Epithelial cell of prostate (primary cell): ENCODE measurements around the gene LINC01488.

Experiments
- DNase-seq: peaks from one replicate; pipeline ENCODE4 v3.0.0-alpha.2; 2011; ENCODE audit warnings: low read depth, low spot score
- H3K27ac ChIP-seq: fragments of 450-650 bp; 2 replicates; pipeline ENCODE4 v1.5.1; 2017; ENCODE audit warnings: mild to moderate bottlenecking

LINC01488 gene

DNA sequence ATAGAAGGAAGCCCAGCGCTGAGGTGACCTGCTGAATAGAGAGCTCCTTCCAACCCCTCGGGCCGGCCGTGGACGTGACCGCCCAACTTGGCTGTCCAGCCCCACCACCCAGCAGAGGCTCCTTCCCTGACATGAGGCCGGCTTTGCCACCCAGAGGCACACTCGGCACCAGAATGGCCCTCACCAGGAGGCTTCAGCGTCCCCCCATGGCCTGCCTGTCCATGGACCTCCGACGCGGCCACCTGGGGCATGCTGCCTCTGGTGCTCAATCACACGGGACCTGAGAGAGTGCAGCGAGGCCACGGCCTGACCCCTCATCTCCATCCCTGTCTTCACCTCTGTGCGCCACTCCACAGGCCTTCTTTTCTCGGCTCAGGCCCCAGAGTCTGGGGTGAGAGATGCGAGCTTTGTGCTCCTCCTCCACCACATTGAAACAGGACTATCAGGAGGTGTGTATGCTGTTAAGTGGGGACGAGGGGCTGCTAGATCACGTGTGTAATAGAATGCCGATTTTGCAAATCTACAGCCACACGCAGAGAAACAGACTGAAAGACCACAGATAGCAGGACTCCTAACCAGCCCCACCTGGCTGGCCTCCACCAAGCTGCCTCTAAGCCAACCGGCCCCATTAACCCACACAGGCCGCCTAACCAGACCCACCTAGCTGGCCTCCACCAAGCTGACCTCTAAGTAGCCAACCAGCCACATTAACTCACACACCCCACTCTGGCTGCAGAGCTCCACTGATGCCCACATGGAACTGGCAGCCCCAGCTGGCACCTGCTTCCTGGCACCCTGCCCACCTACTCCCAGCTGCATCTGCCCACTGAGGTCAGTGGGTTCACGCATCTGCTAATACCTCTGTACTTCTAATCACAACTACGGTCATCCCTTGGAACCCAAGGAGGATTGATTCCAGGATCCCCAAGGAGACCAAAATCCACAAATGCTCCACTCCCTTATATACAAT lies 20.7 kb downstream of the LINC01488 start:
- no peak overlapping the region for H3K27ac ChIP-seq
- no peak for DNase-seq

DNA sequence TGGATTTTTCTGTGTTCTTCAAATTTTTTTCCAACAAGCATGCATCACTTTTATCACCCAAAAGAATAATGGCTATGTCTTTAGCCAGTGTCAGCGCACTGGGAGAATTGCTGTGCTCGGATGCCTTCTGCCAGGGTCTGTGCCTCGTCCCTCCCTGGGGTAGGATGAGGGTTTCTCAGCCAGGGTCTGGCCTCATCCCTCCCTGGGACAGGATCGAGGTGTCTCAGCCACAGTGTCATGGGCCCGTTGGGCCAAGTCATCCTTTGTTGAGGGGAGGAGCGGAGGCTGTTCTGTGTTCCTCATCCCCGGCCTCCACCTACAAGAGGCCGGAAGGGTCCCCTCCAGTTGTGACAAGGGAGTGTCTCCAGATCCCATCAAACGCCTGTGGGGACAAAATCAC lies 22.7 kb downstream of the LINC01488 start:
- DNase-seq, result no peak
- H3K27ac ChIP-seq, result no peak overlapping the region

DNA sequence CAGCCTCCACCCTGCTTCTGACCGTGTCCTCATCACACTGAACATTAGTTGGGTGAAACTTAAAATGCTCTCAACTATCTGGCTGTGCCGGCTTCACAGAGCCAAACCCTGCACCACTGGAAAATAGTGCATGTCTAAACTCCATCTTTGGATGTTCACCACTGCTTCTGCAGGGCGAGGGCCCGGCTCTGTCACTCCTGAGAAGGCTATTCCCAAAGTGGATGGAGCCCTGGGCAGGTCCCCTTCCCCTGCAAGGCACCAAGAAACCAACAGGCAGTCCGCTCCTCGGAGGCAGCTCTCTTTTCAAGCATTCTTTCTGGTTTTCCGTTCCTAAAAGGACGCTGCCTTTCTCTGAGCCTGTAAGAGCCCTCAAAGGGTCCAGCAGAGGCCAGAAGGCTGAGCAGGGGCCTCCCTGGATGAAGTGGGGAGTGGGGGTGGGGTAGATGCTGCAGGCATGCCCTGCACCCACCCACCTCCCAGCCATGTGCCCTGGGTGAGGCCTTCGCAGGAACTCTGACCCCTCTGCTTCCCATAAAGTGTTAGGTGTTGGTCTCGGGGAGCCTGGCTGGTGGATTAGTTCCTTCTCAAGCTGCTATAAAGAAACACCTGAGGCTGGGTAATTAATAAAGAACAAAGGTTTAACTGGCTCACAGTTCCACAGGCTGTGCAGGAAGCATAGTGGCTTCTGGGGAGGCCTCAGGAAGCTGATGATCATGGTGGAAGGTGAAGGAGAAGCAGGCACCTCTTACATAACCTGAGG lies 23.3 kb downstream of the LINC01488 start:
- DNase-seq, result no peak
- H3K27ac ChIP-seq, result no peak overlapping the region

DNA sequence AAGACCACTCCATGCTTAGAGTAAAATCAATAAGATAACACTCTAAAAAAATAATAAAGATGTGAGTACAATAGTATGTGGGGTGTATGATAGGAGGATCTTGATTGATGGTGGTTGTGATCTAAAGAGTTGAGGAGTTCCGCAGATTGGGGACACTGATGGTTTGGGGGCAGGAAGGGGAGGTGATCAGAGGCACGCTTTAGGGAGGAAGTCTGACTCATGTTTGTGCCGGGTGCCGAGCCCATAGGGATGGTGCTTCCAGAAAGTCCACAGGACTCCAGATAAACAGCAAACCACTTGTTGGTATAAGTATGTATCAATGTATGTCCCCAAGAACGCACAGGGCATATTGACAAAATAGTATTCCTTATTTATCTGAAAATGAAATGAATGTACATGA lies 27.5 kb downstream of the LINC01488 start:
- no peak overlapping the region for H3K27ac ChIP-seq
- DNase-seq, result no peak

DNA sequence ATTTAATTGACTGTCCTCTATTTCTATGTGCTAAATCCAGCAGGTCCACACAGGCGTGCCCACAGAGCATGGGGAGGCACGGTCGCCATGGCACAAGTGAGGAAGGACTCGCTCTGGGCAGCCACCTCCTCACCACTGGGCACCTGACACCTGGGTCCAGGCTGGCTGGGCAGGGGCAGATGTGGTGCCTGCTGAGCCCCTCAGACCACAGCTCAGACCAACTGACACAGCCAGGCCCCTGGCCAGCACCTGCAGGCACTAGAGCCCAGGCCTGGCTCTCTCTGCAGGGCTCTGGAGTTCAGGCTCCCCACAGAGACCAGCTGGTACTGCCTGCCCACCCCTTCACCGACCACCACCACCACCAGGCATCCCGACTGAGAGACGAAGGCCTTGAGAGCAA lies 27.9 kb downstream of the LINC01488 start:
- no peak for DNase-seq
- H3K27ac ChIP-seq, result no peak overlapping the region

DNA sequence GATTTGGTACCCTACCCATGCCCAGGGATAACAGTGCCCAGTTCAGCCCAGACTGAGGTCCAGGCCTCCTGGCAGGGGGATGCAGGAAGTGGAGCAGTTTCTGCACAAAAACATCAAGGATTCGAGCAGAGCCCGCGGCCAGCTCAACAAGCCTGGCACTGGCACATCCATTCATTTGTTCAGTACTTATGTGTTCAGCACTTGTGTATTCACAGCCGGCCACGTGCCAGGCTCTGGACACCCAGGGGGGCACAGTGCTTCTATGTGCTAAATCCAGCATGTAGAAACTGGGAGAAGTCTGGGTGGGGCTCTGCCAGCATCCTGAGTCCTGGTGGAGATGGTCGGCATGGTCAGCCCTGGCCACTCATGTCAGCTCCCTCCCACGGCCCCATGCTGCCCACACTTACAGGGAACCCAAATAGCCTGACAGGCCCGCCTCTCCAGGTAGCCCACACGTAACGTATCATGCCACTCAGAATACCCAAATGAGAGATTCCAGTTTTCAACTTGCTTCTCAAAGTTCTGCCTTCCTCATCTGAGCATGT lies 28.5 kb downstream of the LINC01488 start:
- DNase-seq, result no peak
- H3K27ac ChIP-seq, result no peak overlapping the region

DNA sequence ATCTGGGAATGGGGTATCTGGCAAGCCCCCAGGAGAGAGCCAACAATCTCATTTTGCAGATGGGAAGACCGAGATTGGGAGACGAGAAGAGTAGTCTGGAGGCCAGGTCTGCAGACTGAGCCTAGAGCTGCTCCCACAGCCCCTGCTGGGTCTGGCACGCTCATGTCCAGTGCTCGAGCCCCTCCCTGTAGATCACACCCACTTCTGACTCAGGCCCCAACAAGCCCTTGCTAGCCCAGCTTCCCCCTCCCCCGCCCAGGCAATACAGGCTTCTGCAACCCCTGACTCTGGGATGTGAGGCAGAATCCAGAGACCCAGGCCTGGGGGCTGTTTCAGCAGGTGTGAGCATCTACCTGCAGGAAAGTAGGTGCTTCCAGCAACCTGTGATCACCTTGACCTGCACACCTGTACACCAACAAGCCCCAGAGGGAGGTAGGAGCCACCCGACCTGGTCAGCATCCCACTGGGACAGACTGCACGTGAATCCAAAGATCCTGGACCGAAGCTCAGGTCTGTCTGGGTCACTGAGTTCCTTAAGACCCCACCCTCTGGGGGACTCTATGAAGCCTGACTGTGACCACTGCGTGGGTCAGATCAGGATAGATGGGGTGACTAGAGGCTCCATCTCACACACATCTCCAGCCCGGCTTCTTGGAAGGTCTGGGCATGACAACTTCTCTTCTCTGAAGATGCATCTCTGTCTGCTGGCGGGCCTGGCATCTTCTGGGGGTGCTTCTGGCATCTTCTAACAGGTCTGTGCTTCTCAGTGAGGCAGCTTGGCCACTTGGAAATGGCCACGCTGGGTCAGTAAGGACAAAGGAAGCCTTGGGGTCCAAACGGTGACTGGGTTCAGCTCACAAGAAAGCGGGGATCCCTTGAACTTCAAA lies 29.3 kb downstream of the LINC01488 start:
- DNase-seq, result no peak
- no peak overlapping the region for H3K27ac ChIP-seq

DNA sequence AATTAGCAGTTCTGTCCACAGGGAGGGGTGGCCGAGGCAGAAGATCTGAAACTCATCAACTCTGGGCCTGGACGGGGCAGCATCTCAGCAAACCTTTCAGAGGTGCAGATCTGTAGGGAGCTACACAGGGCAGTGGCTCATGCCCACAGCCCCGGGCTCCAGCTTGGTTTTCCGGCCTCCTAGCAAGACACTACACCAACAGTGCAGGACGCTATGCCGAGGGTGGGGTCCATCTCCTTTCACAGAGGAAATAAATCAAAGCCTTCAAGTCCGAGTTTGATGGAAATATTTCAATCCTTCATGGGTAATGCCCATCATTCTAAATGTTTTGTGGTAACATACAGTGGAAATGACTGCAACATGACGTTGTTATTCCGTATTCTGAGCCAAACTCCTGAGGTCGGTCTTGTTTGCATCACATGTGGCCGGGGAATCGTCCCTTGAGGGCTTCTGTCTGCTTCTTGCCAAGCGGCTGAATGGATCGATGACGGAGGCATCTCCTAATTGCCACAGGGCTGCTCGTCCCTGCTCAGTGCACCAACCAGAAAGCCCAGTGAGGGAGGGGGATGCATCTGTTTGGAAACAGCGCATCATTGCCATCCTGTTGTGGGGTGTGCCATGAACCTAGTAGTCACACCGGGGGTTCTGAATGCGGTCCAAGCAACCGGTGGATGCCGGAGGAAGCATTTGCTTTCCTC lies 30.0 kb downstream of the LINC01488 start:
- no peak for DNase-seq
- H3K27ac ChIP-seq, result no peak overlapping the region

DNA sequence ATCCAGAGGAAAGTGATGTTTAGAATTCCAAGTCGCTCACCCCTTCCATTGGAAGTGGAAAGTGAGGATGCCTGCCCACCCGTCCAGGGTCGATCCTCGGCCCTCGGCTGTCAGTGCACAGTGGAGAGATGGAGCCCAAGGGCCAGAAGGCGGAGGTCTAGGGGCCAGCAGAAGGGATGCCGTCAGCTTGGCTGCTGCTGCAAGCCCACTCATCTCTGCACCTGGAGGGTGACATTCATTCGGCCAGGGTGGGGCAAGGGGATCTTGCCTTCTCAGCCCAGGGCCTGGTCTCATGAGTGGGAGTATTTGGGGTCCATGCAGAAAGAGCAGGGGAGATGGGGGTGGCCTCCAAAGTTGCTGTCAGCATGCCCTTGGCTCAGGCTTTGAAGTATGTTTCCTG lies 30.7 kb downstream of the LINC01488 start:
- H3K27ac ChIP-seq, result no peak overlapping the region
- DNase-seq, result no peak

DNA sequence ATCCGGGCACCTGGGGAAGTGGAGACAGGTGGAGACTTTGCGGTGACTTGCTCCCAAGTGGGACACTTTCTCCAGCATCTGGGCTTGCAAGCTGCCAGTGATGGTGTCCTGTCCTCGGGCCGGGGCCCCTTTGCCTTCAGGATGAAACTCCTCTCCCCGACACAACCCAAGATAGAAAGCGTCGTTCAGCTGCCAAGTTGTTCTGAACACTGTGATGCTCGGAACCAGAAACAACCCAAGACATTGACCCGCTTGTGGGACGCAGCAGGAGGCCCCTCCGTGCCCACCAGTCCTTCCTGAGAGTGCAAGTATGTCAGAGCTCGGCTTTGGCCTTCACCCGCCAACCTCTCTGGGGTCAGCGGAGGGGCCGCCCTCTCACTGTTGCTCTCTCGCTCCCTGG lies 31.3 kb downstream of the LINC01488 start:
- no peak for DNase-seq
- H3K27ac ChIP-seq, result no peak overlapping the region

DNA sequence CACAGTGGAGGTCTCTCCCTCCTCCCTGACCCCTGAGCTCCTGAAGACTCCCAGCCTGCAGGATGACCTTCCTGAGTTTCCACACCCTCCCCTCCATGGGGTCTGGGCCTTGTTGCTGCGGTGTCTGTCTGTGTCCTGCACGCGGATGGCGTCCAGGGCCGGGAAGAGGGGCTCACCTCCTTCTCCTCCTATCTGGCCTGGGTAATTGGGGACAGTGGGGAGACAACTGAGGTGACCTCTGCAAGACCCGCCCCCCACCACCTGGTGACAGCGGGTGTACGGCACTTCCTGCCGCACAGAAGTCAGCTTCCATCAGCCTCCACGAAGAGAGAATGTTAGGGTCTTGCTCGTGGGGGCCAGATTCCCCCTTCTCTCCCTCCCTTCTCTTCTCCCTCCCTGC lies 31.7 kb downstream of the LINC01488 start:
- no peak for DNase-seq
- H3K27ac ChIP-seq, result no peak overlapping the region

DNA sequence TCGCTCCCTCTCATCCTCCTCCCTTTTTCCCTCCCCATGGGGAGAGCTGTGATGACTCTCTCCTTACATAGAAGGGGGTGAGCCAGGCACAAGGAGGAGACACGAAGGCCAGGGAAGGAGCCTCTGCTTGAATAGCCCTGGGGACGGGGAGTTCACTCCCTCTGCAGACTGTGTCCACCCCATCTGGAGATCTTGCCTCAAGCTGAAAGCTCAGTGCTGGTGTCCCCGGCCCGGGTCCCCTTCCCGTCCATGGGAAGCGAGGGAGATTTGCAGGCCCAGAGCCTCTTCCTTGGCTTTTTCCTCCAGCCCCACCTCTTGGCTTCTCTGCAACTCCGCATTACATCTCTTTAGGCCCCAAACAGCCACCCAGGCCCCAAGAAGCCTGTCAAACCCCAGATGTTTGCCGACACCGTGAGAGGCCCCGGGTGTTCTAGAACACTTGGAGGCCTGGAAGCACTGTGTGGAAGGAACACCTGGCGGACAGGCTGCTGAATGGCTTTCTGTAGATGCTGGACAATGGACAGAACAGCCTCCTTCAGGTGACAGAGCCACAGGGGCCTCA lies 32.3 kb downstream of the LINC01488 start:
- no peak overlapping the region for H3K27ac ChIP-seq
- no peak for DNase-seq

DNA sequence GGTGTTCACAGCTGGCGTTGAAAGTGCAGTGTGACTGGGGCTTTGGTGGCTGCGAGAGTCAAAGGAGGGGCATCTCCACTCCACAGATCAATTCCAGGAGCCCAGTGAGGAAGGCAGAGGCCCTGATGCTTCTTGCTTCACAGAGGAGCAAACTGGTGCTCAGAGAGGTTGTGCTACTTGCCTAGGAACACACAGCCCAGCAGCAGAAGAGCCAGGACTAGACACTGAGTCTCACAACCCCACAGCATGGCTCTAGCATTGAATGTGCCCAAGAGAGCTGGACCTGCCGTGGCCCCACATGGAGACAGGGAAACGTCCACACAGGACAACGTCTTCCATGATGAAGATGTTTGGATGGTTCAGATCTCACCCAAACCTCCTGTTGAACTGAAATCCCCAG lies 33.3 kb downstream of the LINC01488 start:
- no peak overlapping the region for H3K27ac ChIP-seq
- DNase-seq, result no peak

DNA sequence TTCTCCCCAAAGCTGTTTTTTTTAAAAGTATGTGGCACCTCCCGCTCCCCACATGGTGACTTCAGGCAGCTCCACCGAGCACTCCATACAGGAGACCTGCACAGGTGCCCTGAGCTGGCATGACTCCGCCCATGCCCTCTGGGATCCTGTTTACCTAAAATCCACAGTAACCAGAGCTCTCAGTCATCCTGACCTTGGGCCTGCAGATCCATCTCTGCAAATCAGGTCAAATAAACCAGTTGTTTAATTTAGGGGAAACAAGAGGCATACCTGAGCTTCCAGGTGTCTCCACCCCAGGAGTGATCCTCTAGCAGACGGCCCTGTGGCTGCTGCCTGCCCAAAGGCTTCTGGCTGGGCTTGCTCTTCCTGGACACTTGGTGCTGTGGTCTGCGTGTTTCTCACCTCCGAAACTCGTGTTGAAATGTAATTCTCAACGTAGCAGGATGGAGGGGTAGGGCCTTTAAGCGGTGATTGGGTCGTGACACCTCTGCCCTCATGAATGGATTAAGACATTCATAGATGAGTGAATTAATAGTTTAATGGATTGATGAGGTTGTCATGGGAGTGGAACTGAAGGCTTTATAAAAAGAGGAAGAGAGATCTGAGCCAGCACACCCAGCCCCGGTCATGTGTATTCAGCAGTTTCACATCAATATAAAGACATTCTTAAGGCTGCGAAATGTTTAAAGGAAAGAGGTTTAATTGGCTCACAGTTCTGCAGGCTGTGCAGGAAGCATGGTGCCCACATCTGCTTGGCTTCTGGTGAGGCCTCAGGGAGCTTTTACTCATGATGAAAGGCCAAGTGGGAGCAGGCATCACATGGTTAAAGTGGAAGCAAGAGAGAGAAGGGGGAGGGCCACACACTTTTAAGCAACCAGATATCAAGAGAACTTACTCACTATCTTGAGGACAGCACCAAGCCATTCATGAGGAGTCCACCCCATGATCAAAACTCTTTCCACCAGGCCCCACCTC lies 34.1 kb downstream of the LINC01488 start:
- no peak overlapping the region for H3K27ac ChIP-seq
- DNase-seq, result no peak

DNA sequence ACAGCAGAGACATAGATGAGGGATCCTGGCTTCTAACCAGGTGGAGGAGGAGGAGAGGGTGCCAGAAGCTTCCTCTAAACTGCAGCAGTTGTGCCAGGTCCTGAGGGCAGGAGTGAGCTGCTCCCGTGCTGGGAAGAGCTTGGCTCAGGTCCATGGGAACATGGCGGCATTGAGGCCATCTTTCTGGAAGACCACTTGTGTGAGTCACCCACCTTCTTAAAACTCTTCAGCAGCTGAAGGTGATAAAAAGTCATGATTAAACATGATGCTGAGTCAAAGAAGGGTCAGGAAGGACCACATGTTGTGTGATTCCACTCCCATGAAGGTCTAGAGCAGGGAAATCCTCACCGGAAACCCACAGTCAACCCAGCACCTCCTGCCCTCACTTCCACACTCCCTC lies 35.1 kb downstream of the LINC01488 start:
- H3K27ac ChIP-seq, result no peak overlapping the region
- no peak for DNase-seq

DNA sequence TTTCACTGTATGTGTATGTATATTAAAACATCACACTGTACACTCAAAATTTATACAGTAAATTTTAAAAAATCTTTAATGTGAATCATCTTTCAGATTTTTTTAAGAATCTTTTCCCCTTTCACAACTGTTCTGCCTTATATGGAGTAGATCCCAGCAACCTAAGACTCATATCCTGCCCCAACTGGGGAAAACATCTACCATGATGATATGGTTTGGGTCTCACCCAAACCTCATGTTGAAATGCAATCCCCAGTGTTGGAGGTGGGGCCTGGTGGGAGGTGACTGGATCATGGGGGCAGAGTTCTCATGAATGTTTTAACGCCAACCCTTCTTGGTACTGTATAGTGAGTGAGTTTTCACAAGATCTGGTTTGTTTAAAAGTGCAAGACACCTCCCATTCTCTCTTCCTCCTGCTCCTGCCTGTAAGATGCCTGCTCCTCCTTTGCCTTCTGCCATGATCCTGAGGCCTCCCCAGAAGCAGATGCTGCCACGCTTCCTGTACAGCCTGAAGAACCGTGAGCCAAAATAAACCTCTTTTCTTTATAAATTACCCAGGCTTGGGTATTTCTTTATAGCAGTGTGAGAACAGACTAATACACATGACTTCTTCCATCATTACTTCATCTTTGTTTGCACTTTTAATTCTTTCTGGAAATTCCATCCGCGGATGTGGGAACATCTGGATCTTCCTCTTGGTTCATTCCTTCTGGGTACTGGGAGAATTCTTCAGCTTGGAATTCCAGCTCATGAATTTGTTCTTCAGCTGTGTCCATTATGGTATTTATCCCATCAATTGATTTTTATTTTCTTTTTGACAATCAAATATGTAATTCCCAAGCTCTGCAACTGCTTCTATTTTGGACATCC lies 36.9 kb downstream of the LINC01488 start:
- H3K27ac ChIP-seq, result no peak overlapping the region
- DNase-seq, result no peak

DNA sequence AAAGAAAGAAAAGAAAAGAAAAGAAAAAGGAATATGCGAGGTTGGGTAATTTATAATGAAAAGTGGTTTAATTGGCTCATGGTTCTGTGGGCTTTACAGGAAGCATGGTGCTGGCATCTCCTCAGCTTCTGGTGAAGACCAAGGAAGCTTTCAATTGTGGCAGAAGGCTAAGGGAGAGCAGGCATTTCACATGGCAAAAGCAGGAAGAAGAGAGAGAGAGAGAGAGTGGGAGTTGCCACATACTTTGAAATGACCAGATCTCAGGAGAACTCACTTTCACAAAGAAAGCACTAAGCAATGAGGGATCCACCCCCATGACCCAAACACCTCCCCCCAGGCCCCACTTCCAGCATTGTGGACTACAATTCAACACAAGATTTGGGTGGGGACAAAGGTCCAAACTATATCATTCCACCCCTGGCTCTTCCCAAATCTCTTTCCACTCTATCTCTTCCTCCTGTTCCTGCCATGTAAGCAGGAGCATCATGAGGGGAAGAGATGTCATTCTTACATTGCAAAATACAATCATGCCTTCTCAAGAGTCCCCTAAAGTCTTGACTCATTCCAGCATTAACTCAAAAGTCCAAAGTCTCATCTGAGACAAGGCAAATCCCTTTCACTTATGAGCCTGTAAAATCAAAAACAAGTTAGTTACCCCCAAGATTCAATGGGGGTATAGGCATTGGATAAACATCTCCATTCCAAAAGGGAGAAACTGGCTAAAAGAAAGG lies 38.9 kb downstream of the LINC01488 start:
- no peak for DNase-seq

More for the DNA sequence above, 38.9 kb downstream of the LINC01488 start:
- H3K27ac ChIP-seq, result no peak overlapping the region
